Activated CD8-positive, alpha-beta memory T cell treated with anti-CD3 and anti-CD28 coated beads, Interleukin-2, amount 50 U/mL, for 1 hour (primary cell): ENCODE data around the gene KRTAP5-3.
"Not testable (repeated sequence)": the region's sequence is repeated elsewhere in the genome, so short reads cannot be mapped to it uniquely, and the experiment has no call there.

Experiments
- DNase-seq: peaks from one replicate; pipeline ENCODE4 v3.0.0-alpha.2; 2020; ENCODE audit errors: extremely low read depth

Gene KRTAP5-3, protein sequence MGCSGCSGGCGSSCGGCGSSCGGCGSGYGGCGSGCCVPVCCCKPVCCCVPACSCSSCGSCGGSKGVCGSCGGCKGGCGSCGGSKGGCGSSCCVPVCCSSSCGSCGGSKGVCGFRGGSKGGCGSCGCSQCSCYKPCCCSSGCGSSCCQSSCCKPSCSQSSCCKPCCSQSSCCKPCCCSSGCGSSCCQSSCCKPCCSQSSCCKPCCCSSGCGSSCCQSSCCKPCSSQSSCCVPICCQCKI

DNA sequence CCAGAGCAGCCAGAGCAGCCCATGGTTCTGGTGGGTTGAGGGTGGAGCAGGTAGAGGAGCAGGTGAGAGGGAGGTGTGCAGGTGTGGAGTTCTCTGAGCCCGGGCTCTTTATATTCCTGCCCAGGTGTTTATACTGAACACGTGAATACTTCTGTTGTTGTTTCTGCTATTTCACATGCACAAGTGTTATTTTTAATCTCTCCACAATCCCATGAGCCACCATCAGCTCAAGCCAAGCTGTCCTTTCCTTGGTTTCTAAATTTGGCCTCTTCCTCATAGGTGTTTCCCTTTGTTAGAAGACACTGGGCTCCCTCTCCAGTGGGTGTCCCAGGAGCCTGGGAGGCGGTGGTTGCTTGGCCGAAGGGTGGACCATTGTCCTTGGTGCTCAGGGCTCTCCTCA lies at the start of gene KRTAP5-3:
Gene KRTAP5-3 (minus strand): TSS at position 101 of the 400 bp plus-strand sequence. CDS start 78 bp downstream, at position 23.
- no peak for DNase-seq

DNA sequence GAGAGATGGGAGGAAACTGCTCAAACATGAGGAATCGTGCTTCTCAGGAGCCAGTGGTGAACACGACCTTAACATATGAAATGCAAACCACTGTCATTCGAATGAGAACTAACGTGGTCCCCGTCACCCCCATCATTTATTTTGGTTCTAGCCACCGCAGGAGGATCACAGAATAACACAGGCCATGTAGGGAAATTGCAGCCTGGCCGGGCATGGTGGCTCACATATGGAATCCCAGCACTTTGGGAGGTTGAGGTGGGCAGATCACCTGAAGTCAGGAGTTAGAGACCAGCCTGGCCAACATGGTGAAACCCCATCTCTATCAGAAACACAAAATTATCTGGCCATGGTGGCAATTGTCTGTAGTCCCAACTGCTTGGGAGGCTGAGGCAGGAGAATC lies 48.4 kb upstream of the KRTAP5-3 start:
- no peak for DNase-seq

DNA sequence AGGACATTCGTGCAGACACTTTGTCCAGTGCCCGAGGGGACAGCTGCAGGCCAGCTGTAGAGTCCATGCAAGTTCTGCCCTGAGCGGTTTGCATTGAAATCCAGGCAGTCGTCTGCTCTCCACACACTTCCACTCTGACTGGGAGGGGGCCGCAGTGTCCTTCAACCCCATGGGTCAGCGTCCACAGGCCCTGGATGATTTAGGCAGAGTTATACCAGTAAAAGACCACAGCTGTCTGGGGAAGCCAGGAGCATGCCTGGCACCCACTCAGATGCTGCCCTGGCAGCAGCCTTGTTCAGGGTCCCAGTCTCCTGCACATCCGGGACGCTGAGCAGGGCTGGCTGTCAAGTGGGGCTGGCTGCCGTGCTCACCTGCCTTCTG lies 47.8 kb upstream of the KRTAP5-3 start:
- DNase-seq = no peak

DNA sequence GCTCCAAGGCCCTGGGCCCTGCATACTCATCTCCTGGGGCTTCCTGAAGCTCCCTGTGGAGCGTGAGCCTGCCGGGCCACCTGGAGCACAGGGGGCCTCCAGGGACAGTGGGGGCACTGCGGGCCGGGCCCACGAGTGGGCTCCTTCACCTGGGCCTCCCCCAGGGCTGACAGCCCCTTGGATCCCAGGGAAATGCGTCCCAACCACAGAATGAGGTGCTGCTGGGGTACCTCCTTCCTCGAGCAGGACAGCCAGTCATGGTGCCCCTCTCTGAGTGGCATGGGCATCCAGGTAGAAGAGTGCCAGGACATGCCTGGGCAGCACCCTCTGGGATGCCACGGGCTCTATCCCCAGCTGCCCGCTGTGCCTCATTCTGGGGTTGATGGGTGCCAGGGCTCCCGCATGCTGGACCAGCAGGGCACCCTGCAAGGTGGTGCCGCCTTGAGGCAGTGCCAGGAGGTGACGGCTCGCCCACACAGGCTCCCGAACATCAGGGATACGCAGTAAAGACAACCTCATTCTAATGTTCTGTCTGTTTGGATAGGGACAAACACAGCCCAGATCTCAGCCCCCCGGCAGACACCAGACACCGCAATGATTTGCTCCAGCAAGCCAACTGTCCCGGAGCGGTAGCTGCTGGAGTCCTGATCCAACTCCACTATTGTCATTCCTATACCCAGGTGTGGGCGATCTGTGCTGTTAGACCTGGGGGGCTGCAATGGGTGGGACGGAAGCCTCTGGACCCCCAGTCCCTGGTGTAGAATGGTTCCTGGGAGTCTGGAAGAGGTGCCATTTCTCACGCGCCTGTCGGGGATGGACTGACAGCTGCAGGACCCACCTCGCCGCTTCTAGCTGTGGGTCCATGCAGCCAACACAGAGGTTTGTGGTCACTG lies 47.2 kb upstream of the KRTAP5-3 start:
- DNase-seq = no peak

DNA sequence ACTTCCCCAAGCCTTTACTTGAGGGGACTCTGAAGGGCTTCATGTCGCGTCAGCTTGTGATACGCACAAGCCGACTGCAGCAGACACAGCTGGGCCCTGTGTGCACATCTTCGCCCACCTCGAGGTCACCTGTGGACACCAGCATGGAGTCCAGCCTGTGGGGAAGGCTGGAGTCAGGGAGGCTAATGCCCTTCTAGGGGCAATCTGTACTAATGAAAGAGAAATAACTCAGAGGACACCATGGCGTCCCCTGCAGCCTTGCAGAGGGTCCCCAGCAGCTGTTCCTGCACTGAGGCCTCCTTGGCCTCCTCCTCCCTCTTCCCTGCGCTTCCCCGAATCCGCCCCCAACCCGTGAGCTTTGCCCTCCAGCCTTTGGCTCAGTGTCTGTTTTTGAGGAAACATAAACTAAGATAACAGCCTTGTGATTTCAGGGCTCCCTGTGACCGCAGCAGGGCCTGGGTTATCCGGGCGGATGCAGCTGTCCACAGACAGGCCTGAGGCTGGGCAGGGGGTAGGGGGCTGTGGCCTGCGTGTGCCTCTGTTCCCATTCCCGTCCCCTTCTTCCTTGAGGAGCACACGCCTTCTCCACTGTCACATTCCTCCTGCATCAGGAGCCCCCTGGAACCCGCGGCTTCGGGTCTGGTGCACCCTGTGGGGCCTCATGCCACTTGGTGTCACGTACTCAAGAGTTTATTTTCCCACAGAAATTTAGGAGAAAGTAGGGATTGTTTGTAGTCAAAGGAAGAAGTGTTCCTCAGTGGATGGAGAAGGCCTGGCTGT lies 46.3 kb upstream of the KRTAP5-3 start:
- no peak for DNase-seq

DNA sequence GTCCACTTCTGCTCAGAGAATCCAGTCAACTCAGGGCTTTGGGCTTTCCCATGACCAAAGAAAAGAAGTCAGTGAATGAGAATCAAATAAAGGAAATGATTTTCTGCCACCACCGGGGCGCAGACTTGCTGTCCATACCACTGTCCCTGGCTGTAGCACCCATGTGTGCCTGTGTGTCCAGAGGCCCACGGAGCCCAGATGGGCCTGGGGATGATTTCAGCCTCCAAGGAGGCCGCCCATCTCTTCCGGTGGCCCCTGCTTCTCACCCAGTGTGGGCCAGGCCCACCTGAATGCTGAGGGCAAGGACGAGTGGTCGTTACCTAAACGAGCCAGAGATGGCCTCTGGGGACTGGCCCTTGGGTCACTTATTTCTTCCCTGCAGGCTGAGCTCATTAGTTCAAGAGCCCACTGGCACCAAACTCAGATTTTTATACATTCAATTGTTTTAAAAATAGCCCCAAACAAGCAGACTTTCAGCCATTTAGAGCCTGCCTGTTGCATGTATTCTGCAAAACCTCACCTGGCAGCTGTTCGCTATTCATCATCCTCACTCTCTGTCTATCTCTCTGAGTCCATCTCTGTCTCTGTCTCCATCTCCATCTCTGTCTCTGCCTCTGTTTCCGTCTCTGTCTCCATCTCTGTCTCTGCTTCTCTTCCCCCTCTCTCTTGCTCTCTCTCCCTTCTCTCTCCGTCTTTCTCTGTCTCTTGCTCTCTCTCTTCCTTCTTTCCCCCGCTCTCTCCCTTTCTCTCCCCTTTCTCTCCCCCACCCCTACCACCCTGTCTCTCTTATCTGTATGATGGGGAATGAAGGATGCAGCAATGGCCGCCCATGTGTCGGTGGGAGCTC lies 45.5 kb upstream of the KRTAP5-3 start:
- DNase-seq = no peak

DNA sequence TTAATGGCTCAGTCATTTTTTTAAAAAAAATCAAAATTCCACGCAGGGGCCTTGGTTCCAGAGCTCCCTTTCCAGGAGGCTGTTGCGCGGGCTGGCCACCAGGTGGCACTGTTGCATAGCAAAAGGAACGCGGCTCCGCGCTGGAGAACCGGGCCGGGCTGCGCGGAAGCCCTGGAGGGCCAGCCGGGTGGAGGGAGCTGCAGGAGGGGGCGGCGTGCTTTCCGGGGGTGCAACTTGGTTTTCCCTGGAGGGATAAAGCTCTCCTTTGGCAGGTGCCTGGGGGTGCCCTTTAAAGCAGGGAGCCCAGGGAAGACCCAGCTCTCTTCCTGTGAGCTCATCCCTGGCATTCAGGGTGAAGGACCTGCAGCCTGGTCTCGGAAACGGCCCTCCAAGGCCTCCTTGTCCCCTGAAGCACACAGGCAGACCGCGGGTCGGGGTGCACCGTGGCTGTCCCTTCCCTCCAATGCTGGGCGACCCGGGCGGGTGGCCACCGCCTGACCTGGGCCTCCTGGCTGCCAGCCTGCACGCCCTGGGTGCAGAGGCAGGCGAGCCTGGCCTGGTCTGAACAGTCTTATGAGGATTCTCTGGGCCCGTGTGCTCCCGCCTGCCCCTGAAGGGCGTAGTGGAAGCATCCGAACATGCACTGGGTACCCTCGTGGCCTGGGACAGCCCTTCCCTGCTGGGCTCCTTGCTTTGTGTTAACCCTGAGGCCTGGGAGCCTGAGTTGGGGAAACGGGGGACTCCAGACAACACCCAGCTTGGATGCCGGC lies 44.7 kb upstream of the KRTAP5-3 start:
- DNase-seq = peak; percentile 36

DNA sequence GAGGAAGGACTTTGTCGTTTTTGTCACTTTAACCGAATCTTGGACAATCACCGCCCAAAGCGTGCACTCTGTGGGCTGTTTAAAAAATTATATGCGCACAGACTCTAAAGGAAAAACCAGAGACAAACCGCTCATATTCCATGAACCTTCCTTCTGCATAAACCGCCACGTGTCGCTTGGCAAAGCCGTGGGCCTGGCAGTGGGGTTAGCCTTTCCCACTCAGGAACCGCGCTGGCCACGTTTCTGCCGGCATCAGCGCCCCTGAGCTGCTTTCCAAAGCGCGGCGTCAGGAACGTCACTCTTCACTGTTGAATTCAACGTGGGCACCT lies 44.1 kb upstream of the KRTAP5-3 start:
- DNase-seq = no peak

DNA sequence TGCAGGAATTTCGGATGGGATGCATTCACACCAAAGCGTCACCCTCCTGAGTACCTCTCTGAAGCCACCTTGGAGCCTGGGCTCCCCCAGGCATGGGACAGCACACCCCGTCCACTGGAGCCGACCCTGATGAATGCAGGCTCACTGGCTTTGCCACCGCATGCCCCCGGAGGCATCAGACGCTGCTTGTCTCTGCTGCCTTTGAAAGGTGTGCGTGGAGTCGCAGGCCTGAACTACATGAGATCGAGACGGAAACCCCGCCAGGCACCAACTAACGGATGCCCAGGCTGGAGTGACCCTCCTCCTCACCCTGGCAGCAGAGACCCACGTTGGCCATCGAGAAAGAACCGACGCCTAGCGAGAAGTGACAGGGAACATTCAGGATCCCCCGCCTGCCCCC lies 43.8 kb upstream of the KRTAP5-3 start:
- DNase-seq = no peak

DNA sequence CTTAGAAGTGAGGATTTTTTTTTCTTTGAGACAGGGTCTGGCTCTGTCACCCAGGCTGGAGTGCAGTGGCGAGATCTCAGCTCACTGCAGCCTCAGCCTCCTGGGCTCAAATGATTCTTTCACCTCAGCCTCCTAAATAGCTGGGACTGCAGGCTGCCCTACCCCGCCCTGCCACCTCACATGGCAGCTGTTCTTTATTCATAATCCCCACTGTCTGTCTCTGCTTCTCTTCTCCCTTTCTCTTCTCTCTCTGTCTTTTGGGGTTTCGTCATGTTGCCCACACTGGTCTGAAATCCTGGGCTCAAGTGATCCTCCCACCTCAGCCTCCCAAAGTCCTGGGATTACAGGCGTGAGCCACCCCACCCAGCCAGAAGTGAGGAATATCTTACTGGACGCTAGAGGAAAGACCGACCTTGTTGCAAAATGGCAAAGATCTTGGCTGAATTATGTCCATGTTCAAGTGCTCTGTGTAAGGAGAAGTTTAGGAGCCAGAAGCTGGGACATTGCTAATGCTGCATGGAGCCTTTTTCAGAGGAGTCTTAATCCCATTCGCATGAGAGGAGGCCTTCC lies 43.2 kb upstream of the KRTAP5-3 start:
- no peak for DNase-seq

DNA sequence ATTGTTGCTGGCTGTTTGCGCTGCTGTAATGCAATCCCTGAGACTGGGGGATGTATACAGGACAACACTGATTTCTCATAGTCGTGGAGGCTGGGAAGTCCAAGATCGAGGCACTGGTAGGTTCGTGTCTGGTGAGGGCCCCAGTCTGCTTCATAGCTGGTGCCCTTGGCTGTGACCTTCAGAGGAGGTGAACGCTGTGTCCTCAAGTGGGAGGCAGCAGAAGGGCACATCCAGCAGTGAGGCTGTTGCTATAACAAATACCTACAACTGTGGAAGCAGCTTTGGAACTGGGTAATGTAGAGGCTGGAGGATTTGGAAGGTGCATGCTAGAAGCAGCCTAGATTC lies 42.6 kb upstream of the KRTAP5-3 start:
- DNase-seq = no peak

DNA sequence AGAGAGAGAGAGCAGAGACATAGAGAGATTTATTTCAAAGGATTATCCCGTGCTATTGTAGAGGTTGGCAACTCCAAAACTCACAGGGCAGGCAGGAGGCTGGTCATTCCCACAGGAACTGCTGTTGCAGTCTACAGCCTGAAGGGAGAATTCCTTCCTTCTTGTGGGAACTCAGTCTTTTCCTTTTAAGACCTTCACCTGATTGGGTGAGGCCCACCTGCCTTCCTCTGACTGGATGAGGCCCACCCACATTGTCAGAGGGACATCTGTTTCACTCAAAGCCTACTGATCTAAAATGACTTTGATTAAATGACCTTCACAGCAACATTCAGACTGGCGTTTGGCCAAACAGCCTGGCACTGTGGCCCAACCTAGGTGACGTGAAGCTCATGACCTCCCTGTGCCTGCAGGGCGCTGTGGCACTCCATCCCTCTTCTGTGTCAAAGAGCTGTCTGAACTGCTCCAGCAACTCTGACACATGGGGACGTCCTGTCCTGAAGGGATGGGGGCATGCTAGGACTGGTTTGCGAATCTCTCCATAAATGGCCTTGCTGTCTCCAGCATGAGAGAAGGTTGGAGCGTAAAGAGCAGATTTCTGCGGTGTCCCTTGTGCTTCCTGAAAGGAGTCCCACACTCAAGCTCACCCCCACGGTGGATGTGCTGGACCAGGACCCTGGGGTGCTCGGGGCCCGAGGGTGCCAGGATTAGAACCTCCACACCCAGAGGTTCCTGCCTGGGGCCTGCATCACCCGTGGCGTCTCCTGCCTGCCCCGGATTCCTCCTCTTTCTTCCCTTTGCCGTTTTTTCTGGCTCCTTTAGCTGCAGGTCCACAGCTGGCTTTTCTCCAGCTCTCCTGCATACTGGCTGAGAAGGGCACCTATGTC lies 42.0 kb upstream of the KRTAP5-3 start:
- no peak for DNase-seq

DNA sequence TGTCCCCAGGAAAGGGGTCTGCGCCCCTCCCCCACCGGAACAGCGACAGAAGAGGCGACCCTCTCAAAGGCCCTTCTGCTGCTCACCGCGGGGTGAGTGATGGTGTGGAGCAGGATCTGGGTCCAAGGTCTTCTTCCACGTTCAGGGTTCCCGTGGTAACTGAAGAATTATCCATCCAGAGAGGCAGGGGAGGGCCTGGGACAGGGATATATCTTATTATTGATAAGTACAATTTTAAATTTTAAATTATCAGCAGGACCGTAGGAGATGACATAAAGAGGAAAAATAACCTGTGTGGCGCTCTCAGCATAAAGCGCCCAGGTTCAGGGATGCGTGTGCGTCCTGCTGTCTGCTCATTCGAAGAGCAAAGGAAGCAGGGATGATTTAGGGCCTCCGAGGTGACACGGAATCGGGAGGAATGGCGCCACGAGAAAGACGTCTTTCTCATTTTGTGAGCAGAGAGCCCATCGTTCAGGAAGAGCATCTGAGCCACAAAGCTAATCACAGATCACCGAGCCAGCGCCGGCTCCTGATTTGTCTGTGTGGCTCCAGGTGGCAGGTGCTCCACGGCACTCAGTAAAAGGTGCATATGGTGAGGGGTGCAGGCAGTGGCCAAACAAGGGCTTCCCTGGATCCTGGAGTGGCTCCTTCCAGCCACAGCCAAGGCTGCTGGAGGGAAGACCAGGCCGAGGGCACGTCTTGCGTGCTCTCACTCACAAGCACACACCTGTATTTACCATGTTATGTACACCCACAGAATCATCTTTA lies 40.6 kb upstream of the KRTAP5-3 start:
- DNase-seq = no peak

DNA sequence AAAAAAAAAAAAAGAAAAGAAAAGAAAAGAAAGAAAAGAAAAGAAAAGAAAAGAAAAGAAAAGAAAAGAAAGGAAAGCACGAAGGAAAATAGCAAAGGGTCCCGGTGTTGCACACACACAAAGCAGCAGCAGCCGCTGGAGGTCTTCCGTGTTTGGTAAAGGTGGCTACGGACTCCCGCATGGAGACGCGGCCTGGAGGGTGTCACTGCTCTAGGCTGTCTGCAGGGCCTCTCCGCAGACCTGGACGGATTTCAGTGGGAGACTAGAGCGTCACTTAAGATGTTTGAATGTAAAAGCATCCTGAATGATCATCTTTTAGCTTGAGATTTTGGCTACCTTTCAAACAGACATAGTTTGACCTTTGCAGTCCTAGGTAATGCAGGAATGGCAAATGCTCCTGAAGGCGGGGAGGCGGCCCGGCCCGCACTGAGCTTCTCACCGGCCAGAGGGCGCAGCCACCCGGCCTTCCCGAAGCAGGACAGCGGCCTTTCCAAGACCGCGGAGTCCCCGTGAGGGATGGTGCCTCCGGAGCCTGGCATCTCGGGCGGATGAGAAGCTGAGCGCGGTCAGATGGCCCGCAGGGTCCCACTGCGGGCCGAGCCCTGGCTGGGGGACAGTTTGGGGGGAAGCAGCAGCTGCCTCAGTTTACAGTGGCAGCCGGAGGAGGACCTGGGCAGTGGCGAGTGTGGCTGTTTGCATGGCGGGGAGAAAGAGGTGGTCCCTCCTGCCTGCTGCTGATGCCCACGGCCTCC lies 39.8 kb upstream of the KRTAP5-3 start:
- no peak for DNase-seq

DNA sequence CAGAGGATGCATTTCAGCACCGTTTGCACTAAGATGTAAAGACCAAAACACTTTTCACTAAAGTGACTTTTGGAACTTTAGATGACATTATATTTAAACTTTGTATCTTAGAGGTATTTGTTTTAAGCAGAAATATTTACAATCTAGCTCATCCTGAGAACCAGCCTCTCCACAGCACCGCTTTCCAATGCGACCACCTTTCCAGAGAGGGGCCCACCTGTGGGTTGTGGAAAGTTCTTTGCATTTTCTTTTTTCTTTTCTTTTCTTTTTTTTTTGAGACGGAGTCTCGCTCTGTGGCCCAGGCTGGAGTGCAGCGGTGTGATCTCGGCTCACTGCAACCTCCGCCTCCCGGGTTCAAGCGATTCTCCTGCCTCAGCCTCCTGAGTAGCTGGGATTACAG lies 38.3 kb upstream of the KRTAP5-3 start:
- DNase-seq = not testable (repeated sequence)

DNA sequence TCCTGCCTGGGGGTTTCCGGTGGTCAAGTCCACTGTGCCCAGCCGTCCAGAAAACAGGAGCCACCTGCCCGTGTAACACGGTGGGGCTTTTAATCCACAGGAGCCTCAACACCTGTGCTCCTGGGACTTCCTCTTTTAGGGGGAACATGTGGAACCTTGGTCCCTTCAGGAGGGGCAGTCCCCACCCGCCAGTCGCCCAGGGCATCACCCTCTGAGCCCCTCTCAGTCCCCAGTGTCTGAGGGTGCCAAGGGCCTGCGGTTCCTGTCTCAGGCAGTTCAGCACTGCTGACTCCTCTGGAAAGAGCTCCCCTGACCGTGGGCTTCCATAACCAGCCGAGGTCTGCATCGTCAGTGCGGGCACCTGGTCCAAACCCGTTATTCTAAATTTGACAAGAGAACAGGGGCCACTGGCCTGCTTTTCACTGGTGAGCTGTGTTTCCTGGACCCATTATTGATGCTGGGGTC lies 37.1 kb upstream of the KRTAP5-3 start:
- DNase-seq = no peak

DNA sequence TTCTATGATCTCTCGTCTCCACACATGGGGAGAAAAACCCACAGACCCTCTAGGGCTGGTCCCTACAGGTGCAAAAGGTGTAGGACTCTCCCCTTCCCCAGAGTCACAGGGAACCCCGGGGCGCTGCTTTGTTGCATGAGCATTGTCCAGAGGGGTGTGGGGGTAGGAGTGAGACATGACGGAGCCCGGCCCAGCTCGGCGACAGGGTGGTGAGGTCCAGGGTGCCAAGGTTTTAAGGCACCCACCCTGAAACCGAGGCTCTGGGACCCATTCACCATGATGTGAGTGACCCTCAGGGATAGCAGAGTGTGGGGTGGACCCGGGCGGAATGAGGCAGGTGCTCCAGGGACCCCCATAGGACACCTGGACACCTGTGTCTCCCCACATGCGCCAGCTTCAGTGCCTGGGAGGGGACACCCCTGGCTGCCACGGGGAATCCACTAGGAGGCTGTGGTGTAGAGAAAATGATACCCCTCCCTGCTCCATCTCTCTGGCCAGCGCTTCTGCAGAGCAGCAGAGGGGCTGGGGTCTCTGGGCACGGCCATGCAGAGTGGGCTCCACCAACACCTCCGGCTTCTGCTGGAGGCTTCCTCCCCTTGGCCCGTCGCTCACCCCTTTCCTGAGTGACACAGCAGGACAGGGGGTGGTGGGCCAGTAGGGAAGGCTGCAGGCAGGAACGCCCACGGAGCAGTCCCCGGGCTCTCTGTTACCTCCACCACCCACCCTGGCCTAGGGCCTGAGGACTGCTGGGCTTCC lies 36.5 kb upstream of the KRTAP5-3 start:
- no peak for DNase-seq
